Liver (tissue), 9 donors: Measurements from ENCODE around the gene PRDM12. TPM values are rescaled to one million over a fixed set of nuclear protein-coding genes. Genes with fewer than 3 reads are reported as not detected.

Experiments
- DNase-seq: peaks from one replicate; pipeline ENCODE4 v3.0.0-alpha.2; 2017; ENCODE audit warnings: low spot score
- H3K27ac ChIP-seq, 2 donors: one replicate each; pipeline ENCODE4 v1.7.0; 2013; ENCODE audit warnings: inconsistent platforms in 2 of 2, low read length in 2 of 2, control low read depth in 1 of 2, low read depth in 1 of 2, mild to moderate bottlenecking in 1 of 2
- H3K27me3 ChIP-seq, 4 donors: one replicate each; pipeline versions ENCODE4 v1.6.1 to v1.7.0; 2013; ENCODE audit warnings: low read length in 3 of 4, inconsistent platforms in 1 of 4, mild to moderate bottlenecking in 1 of 4, moderate library complexity in 1 of 4; ENCODE audit not compliant: control insufficient read depth in 4 of 4, insufficient read depth in 4 of 4
- H3K36me3 ChIP-seq, 4 donors: one replicate each; pipeline versions ENCODE4 v1.6.1 to v1.7.0; 2013; ENCODE audit warnings: low read length in 3 of 4, mild to moderate bottlenecking in 3 of 4, low read depth in 1 of 4, moderate library complexity in 1 of 4; ENCODE audit not compliant: control insufficient read depth in 4 of 4, insufficient read depth in 3 of 4
- H3K4me1 ChIP-seq, 4 donors: one replicate each; pipeline versions ENCODE4 v1.6.1 to v1.7.0; 2013; ENCODE audit warnings: low read length in 3 of 4, mild to moderate bottlenecking in 3 of 4, moderate library complexity in 1 of 4; ENCODE audit not compliant: control insufficient read depth in 4 of 4, insufficient read depth in 4 of 4
- H3K4me3 ChIP-seq, 3 donors: one replicate each; pipeline versions ENCODE4 v1.6.1 to v1.7.0; 2013; ENCODE audit warnings: low read length in 3 of 3, control low read depth in 1 of 3, low read depth in 1 of 3, mild to moderate bottlenecking in 1 of 3
- H3K9ac ChIP-seq, 2 donors: one replicate each; pipeline ENCODE4 v1.7.0; 2013; ENCODE audit warnings: low read length in 2 of 2, mild to moderate bottlenecking in 2 of 2, moderate library complexity in 2 of 2, control low read depth in 1 of 2, low read depth in 1 of 2
- H3K9me3 ChIP-seq, 4 donors: one replicate each; pipeline versions ENCODE4 v1.6.1 to v1.7.0; 2013; ENCODE audit warnings: low read length in 3 of 4; ENCODE audit not compliant: control insufficient read depth in 4 of 4
- EGR1 ChIP-seq, 2 donors: IDR thresholded peaks; 2 replicates each; pipeline ENCODE4 v1.6.1; 2016 to 2018; ENCODE audit warnings: antibody characterized with exemption in 2 of 2, low read depth in 2 of 2
- FOXA1 ChIP-seq: IDR thresholded peaks from 2 replicates; pipeline ENCODE4 v1.6.1; 2016; ENCODE audit warnings: antibody characterized with exemption
- FOXA2 ChIP-seq: IDR thresholded peaks from 2 replicates; pipeline ENCODE4 v1.6.1; 2016; ENCODE audit warnings: antibody characterized with exemption
- HNF4A ChIP-seq, 2 donors: conservative IDR thresholded peaks; 2 replicates each; pipeline ENCODE4 v1.6.1; 2016; ENCODE audit warnings: antibody characterized with exemption in 2 of 2, mild to moderate bottlenecking in 2 of 2
- HNF4G ChIP-seq: IDR thresholded peaks from 2 replicates; pipeline ENCODE4 v1.6.1; 2016; ENCODE audit warnings: antibody characterized with exemption
- JUND ChIP-seq, 2 donors: IDR thresholded peaks; 2 replicates each; pipeline ENCODE4 v1.6.1; 2016; ENCODE audit warnings: antibody characterized with exemption in 2 of 2
- NR2F2 ChIP-seq: IDR thresholded peaks from 2 replicates; pipeline ENCODE4 v1.6.1; 2016; ENCODE audit warnings: antibody characterized with exemption
- RAD21 ChIP-seq, 2 donors: IDR thresholded peaks; 2 replicates each; pipeline ENCODE4 v1.6.1; 2016; ENCODE audit warnings: antibody characterized with exemption in 2 of 2, mild to moderate bottlenecking in 2 of 2
- RXRA ChIP-seq, 2 donors: IDR thresholded peaks; 2 replicates each; pipeline ENCODE4 v1.6.1; 2017 to 2018; ENCODE audit warnings: antibody characterized with exemption in 2 of 2, mild to moderate bottlenecking in 1 of 2
- SP1 ChIP-seq: IDR thresholded peaks from 2 replicates; pipeline ENCODE4 v1.6.1; 2018; ENCODE audit warnings: antibody characterized with exemption, mild to moderate bottlenecking
- TAF1 ChIP-seq: conservative IDR thresholded peaks from 2 replicates; pipeline ENCODE4 v1.6.1; 2016; ENCODE audit warnings: antibody characterized with exemption, mild to moderate bottlenecking
- YY1 ChIP-seq: IDR thresholded peaks from 2 replicates; pipeline ENCODE4 v1.6.1; 2016; ENCODE audit warnings: antibody characterized with exemption, mild to moderate bottlenecking
- WGBS: extraction: QIAGEN DNeasy Blood & Tissue Kit; methylation state at CpG from one replicate; pipeline ENCODE4 v1.1.7; 2013; 5-methylcytosine and 5-hydroxymethylcytosine counted together
- polyA plus RNA-seq, 2 donors: library from polyadenylated mRNA; stranded (reverse) in 1 of 2; unstranded in 1 of 2; fragments of 200-250 nt in 1 of 2; fragments of >200 nt in 1 of 2; fragmentation: Nextera tagmentation in 1 of 2; extraction: Ambion mirVana in 1 of 2; gene quantifications; one replicate each; pipeline versions ENCODE4 v1.2.1 to v1.2.3, GENCODE V29; 2013 to 2015
- total RNA-seq, 2 donors: library from RNA; depleted of rRNA; stranded (reverse); fragments of >200 nt; gene quantifications; one replicate each; pipeline ENCODE4 v1.2.3, GENCODE V29; 2014
- TF ChIP-seq, protein P1 (sequence below): IDR thresholded peaks from 2 replicates; pipeline ENCODE4 v1.6.1; 2016; ENCODE audit warnings: antibody characterized with exemption
- TF ChIP-seq, protein P2 (sequence below): fragments of 150-350 bp; IDR thresholded peaks from 2 replicates; pipeline ENCODE4 v1.5.1; 2017; ENCODE audit warnings: improper control_type of control experiment, low read depth, low read length; ENCODE audit not compliant: missing input control
- TF ChIP-seq, protein P3 (sequence below): IDR thresholded peaks from 2 replicates; pipeline ENCODE4 v1.6.1; 2016; ENCODE audit warnings: antibody characterized with exemption, mild to moderate bottlenecking
- TF ChIP-seq, protein P4 (sequence below): IDR thresholded peaks from 2 replicates; pipeline ENCODE4 v1.6.1; 2016; ENCODE audit warnings: antibody characterized with exemption
- donor health status: healthy.
- donor health status: healthy.
- donor health status: healthy.
- donor health status: healthy.
- donor health status: healthy.

The PRDM12 gene
- total and polyA plus RNA-seq, 4 donors: 0.02 TPM; not detected in 3

DNA sequence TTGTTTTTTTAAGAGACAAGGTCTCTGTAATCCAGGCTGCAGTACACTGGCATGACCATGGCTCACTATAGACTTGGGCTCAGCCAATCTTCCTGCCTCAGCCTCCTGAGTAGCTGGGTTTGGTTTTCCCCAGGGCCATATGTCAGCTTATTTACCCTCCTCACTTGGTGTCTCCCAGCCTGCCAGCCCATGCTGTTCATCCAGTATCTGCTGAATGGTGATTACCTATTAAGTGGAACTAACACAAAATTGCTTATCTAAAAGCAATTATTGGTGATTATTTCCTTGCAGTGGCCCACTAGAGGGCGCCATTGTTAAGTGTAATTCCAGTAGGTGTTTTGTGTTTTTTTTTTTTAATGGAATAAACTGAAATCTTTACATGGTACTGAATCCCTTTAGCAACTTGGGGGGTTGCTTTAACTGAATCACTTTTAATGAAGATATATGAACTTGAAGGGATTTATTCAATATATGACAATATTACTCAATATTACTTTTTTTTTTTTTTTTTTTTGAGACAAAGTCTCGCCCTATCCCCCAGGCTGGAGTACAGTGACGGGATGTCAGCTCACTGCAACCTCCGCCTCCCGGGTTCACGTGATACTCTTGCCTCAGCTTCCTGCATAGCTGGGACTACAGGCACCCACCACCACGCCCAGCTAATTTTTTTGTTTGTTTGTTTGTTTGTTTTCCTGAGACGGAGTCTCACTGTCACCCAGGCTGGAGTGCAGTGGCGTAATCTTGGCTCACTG is 43.0 kb downstream of the PRDM12 start:
- no peak overlapping the region for H3K4me3 ChIP-seq
- WGBS: 29% methylated on average over 9 of the region's 9 CpGs
- H3K36me3 ChIP-seq: peaks cover 2 to 19% (median 16%) of the 10 kb centered on the region in 4 donors
- H3K9me3 ChIP-seq: no peaks in the 10 kb centered on the region
- DNase-seq: peak; percentile 77
- H3K27me3 ChIP-seq: no peaks in the 10 kb centered on the region
- no peak overlapping the region for H3K9ac ChIP-seq
- no peak overlapping the region for H3K27ac ChIP-seq
- H3K4me1 ChIP-seq: peaks cover 0 to 3% (median 1%) of the 10 kb centered on the region in 4 donors
- TF ChIP-seq HNF4A (conservative IDR thresholded peaks at IDR 0.05) (no peak), RAD21 (IDR thresholded peaks at IDR 0.05) (peak; percentile 89 to 91), YY1 (no peak)
- TF ChIP-seq, protein P1, sequence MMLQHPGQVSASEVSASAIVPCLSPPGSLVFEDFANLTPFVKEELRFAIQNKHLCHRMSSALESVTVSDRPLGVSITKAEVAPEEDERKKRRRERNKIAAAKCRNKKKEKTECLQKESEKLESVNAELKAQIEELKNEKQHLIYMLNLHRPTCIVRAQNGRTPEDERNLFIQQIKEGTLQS: no peak
- TF ChIP-seq, protein P2, sequence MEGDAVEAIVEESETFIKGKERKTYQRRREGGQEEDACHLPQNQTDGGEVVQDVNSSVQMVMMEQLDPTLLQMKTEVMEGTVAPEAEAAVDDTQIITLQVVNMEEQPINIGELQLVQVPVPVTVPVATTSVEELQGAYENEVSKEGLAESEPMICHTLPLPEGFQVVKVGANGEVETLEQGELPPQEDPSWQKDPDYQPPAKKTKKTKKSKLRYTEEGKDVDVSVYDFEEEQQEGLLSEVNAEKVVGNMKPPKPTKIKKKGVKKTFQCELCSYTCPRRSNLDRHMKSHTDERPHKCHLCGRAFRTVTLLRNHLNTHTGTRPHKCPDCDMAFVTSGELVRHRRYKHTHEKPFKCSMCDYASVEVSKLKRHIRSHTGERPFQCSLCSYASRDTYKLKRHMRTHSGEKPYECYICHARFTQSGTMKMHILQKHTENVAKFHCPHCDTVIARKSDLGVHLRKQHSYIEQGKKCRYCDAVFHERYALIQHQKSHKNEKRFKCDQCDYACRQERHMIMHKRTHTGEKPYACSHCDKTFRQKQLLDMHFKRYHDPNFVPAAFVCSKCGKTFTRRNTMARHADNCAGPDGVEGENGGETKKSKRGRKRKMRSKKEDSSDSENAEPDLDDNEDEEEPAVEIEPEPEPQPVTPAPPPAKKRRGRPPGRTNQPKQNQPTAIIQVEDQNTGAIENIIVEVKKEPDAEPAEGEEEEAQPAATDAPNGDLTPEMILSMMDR: peak; percentile 73

DNA sequence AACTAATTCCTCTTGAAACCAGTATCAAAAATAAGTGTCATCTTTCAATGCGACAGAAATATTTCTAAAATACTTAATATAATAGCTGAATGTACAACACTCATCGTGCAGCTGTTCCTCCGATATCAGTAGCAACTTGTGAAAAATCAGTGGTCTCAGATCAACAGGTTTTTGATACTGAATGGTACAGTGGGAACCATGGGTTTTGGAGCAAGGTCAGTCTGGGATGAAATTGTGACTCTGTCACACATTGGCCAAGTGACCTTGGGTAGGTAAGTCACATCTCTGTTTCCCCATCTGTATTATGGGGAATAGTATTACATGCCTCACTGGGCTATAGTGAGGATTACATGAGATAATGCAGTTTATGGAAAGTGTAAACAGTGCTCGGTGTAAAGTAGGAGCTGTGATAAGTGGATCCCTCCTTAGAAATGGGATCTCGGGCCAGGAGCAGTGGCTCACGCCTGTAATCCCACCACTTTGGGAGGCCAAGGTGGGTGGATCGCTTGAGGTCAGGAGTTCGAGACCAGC is 46.5 kb downstream of the PRDM12 start:
- no peak overlapping the region for H3K27ac ChIP-seq
- H3K4me1 ChIP-seq: peaks cover 0 to 28% (median 19%) of the 10 kb centered on the region in 4 donors
- H3K36me3 ChIP-seq: no peaks in the 10 kb centered on the region
- no peaks in the 10 kb centered on the region for H3K9me3 ChIP-seq
- no peaks in the 10 kb centered on the region for H3K27me3 ChIP-seq
- H3K4me3 ChIP-seq: no peak overlapping the region
- 91% methylated on average over 8 of the region's 8 CpGs for WGBS
- no peak overlapping the region for H3K9ac ChIP-seq
- DNase-seq: no peak
- no peak for TF ChIP-seq NR2F2

DNA sequence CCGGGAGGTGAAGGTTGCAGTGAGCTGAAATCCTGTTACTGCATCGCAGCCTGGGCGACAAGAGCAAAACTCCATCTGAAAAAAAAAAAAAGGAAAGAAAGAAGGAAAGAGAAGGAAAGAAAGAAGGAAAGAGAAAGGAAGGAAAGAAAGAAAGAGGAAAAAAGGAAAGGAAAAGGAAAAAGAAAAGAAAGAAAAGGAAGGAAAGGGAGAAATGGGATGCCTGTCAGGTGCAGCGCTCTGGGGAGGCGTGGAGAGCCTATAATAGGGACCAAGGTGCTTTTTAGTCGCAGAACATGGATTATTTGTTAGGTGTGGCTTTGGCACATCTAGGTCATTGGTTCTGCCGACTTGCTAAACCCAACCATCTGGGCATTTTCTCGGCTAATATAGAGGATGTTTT is 47.1 kb downstream of the PRDM12 start:
- H3K27ac ChIP-seq: no peak overlapping the region
- no peak overlapping the region for H3K4me3 ChIP-seq
- 87% methylated on average over 8 of the region's 8 CpGs for WGBS
- TF ChIP-seq TAF1 (no peak), HNF4A (conservative IDR thresholded peaks at IDR 0.05) (no peak), EGR1 (IDR thresholded peaks at IDR 0.05; ENCODE audit: low read depth in 2 of 2) (no peak), JUND (IDR thresholded peaks at IDR 0.05) (no peak), RXRA (IDR thresholded peaks at IDR 0.05) (no peak), FOXA1 (no peak), RAD21 (IDR thresholded peaks at IDR 0.05) (no peak), YY1 (no peak), HNF4G (no peak), FOXA2 (no peak), SP1 (no peak)
- TF ChIP-seq, protein P3, sequence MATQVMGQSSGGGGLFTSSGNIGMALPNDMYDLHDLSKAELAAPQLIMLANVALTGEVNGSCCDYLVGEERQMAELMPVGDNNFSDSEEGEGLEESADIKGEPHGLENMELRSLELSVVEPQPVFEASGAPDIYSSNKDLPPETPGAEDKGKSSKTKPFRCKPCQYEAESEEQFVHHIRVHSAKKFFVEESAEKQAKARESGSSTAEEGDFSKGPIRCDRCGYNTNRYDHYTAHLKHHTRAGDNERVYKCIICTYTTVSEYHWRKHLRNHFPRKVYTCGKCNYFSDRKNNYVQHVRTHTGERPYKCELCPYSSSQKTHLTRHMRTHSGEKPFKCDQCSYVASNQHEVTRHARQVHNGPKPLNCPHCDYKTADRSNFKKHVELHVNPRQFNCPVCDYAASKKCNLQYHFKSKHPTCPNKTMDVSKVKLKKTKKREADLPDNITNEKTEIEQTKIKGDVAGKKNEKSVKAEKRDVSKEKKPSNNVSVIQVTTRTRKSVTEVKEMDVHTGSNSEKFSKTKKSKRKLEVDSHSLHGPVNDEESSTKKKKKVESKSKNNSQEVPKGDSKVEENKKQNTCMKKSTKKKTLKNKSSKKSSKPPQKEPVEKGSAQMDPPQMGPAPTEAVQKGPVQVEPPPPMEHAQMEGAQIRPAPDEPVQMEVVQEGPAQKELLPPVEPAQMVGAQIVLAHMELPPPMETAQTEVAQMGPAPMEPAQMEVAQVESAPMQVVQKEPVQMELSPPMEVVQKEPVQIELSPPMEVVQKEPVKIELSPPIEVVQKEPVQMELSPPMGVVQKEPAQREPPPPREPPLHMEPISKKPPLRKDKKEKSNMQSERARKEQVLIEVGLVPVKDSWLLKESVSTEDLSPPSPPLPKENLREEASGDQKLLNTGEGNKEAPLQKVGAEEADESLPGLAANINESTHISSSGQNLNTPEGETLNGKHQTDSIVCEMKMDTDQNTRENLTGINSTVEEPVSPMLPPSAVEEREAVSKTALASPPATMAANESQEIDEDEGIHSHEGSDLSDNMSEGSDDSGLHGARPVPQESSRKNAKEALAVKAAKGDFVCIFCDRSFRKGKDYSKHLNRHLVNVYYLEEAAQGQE: no peak
- TF ChIP-seq, protein P4, sequence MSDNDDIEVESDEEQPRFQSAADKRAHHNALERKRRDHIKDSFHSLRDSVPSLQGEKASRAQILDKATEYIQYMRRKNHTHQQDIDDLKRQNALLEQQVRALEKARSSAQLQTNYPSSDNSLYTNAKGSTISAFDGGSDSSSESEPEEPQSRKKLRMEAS: no peak
- no peaks in the 10 kb centered on the region for H3K27me3 ChIP-seq
- no peaks in the 10 kb centered on the region for H3K9me3 ChIP-seq
- no peak for DNase-seq
- H3K9ac ChIP-seq: no peak overlapping the region
- H3K36me3 ChIP-seq: no peaks in the 10 kb centered on the region
- peaks cover 4 to 34% (median 23%) of the 10 kb centered on the region in 4 donors for H3K4me1 ChIP-seq
